Fibroblast of pulmonary artery (primary cell): ENCODE measurements around the gene ST6GAL1.
"Not testable (repeated sequence)": the region's sequence is repeated elsewhere in the genome, so short reads cannot be mapped to it uniquely, and the experiment has no call there.

ENCODE experiments used
- DNase-seq: peaks from one replicate; pipeline ENCODE4 v3.0.0-alpha.2; 2010; ENCODE audit warnings: low read depth
- H3K4me3 ChIP-seq: replicated peaks from 2 replicates; pipeline ENCODE4 v1.5.1; 2011; ENCODE audit warnings: low read depth, mild to moderate bottlenecking, control low read depth, low read length, moderate library complexity
- TF ChIP-seq, protein P1 (sequence below): IDR thresholded peaks from 2 replicates; pipeline ENCODE4 v1.5.1; 2011; ENCODE audit warnings: mild to moderate bottlenecking, control low read depth, low read length, inconsistent platforms; ENCODE audit errors: missing control alignments

The ST6GAL1 gene

DNA sequence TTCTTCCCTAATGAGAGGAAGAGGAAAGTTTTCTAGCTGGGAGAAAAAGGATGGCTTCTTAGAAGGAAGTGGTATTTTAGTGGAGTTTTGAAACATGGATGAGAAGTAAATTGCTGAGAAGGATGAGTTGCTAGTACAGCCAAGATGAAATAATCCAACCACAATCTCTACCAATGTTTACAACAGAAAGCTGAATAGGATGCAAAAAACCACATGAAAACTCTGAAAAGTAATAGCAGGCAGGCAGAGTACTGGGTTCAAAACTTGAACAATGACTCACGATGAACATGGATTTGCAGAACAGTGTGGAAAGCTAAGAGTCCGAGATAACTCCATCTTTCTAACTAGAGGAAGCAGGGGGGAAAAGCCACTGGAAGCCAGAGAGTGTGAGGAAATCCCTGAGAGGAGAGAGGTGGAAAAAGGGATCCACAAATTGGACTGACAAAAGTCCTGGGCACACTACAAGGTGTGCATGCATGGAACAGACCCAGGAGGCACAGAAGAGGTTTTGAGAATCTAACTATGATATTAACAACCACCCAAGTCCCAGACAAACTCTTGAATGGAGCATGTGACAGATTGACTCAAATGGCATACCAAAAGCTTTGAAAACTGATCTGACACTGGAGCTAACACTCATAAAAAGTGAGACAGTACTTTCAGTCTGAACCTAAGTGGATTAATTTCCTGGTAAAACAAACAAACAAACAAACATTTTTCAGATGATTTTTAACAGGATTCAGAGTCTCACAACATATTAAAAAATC lies 76.7 kb downstream of the ST6GAL1 start:
- no peak for DNase-seq

DNA sequence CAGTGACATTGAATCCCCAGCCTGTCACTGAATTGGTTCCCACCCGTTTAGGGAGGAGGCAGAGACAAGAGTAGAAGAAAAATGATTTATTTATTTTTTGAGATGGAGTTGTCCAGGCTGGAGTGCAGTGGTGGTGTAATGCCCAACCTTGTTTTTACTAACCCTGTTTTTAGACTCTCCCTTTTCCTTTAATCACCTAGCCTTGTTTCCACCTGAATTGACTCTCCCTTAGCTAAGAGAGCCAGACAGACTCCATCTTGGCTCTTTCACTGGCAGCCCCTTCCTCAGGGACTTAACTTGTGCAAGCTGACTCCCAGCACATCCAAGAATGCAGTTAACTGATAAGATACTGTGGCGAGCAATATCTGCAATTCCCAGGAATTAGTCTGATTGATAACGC lies 80.1 kb downstream of the ST6GAL1 start:
- not testable (repeated sequence) for DNase-seq, H3K4me3 ChIP-seq

More for the DNA sequence above, 76.7 kb downstream of the ST6GAL1 start:
- H3K4me3 ChIP-seq, result no peak overlapping the region
- TF ChIP-seq, protein P1, sequence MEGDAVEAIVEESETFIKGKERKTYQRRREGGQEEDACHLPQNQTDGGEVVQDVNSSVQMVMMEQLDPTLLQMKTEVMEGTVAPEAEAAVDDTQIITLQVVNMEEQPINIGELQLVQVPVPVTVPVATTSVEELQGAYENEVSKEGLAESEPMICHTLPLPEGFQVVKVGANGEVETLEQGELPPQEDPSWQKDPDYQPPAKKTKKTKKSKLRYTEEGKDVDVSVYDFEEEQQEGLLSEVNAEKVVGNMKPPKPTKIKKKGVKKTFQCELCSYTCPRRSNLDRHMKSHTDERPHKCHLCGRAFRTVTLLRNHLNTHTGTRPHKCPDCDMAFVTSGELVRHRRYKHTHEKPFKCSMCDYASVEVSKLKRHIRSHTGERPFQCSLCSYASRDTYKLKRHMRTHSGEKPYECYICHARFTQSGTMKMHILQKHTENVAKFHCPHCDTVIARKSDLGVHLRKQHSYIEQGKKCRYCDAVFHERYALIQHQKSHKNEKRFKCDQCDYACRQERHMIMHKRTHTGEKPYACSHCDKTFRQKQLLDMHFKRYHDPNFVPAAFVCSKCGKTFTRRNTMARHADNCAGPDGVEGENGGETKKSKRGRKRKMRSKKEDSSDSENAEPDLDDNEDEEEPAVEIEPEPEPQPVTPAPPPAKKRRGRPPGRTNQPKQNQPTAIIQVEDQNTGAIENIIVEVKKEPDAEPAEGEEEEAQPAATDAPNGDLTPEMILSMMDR, result no peak

DNA sequence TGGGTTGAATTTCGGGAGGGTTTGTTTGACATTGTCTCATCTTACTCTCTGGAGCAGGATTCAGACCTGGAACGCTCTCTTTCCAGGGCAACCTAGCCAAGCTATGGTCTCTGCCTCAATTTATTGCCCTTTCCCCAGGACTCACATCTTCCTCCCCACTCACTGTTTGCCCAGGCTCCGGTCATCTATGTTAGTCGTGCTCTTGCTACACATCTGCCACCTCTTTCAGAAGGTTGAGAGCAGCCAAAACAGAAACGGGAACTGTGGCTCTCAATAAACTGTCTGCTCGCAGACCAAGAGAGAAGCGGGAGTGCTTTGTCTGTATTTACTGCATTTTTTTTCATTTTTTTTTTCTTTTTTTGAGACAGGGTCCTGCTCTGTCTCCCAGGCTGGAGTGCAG lies 81.6 kb downstream of the ST6GAL1 start:
- TF ChIP-seq, protein P1, result no peak
- DNase-seq, result no peak
- no peak overlapping the region for H3K4me3 ChIP-seq

DNA sequence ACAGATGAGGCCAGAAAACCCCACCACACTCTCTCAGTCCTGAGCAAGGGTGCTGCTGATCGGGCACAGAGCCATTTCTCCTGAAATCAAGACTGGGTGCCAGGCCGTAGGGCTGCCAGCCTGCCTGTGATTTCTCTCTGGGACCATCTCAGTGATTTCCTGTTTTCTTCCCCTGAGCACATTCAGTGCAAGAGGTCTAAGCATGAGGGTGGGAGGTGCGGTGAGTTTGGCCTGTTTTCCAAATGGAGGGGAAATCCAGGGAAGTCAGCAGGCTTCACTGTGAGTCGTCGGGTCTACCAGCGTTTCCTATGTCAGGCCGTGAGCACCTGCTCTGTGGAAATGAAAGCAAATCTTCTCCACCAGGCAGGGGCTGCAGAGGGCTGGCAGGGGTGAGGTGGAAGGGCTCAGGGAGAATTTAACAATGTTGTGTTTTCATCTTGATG lies 82.3 kb downstream of the ST6GAL1 start:
- peak; percentile 48 for DNase-seq
- TF ChIP-seq, protein P1, result no peak
- no peak overlapping the region for H3K4me3 ChIP-seq

DNA sequence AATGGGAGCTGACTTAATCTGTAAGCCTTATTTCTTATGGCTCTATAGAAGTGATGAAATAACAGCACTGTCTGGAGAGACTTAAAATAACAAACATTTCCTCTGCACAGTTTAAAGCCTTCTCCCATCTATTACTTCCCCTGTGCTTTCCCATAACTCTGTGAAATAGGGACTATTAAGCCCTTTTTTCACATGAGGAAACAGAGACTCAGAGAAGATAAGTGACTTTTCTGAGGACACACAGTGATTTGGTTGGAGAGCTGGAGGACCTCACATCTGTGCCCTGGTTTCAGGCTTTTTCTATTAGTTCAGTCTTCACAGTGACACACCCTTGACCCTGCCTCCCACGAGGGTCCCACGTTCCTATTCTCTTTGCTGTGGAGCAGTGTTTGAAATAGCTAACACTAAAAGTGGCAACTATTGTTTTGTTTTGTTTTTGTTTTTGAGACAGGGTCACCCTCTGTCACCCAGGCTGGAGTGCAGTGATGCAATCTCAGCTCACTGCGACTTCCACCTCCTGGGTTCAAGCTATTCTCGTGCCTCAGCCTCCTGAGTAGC lies 82.9 kb downstream of the ST6GAL1 start:
- peak; percentile 69 for DNase-seq
- TF ChIP-seq, protein P1, result no peak
- H3K4me3 ChIP-seq, result no peak overlapping the region

DNA sequence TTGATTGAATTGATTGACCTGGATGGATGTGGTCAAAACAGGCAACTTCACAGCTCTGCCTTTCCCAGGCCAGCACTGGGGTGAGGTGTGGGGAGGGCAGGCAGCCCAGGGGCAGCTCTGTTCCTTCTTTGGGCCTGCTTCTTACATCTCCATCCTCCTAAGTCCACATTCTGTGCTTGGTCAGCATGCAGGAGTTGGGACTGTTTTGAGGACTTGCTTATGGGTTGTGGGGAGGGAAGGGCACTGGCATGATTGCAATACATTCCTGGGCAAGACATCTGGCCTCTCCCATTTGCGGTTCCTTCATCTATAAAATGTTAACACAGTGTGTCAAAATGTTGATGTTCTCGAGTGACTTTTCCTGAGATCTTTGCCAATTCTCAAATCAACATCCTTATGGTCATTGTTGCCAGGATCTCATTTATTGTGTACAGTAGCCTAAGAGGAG lies 84.1 kb downstream of the ST6GAL1 start:
- H3K4me3 ChIP-seq, result no peak overlapping the region
- TF ChIP-seq, protein P1, result no peak
- DNase-seq, result peak; percentile 51

DNA sequence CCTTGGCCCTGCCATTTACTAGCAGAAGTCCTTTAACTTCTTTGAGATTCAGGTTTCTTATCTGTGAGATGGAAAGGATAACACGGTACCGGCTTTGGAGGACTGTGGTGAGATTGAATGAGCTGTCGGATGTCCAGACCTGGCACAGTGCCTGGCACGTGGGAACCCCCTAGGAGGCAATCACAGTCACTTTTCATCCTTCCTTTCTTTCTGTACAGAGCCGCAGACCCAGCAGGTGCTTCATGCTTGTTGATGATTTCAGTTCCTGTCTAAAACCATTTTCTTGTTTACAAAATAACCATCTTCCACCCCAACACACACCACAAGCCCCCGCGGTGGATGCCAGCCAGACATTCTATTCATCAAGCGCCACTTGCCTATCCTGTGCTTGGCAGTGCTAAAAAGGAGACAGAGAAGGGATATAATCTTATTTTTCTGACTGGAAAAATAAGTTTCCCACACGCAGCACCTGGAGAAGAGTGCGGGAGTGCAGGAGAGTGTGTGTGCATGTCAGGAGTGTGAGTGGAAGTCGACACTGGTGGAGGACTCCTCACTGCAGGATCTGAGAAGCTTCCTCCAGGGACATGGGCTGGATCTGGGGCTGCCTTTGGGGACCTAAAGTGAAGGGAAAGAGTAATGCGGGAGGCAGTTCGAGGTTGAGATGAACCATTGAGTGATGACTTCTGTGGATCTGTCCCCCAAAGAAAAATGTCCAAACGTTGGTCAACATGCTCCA lies 85.7 kb downstream of the ST6GAL1 start:
- no peak overlapping the region for H3K4me3 ChIP-seq
- TF ChIP-seq, protein P1, result no peak
- DNase-seq, result no peak
